Loucy (cell line): Measurements from ENCODE around the gene PPM1L.
A peak's percentile ranks its signal among the peaks of the same experiment; 100 is the strongest.

ENCODE experiments used
- H2AFZ ChIP-seq: fragments of 200-600 bp; sonication (generic); 2 replicates; pipeline ENCODE4 v1.6.0; 2016; ENCODE audit warnings: antibody characterized with exemption, mild to moderate bottlenecking, low read length, moderate library complexity
- H3F3A ChIP-seq: fragments of 200-600 bp; 2 replicates; pipeline ENCODE4 v1.6.0; 2016; ENCODE audit warnings: antibody characterized with exemption, low read depth, mild to moderate bottlenecking
- H3K27me3 ChIP-seq: fragments of 200-600 bp; sonication (generic); 2 replicates; pipeline ENCODE4 v1.6.1; 2014; ENCODE audit warnings: low read length, mild to moderate bottlenecking; ENCODE audit not compliant: insufficient read depth, poor library complexity, severe bottlenecking
- H3K36me3 ChIP-seq: fragments of 200-600 bp; sonication (generic); 2 replicates; pipeline ENCODE4 v1.6.1; 2016; ENCODE audit warnings: low read length; ENCODE audit not compliant: insufficient read depth
- H3K4me1 ChIP-seq: fragments of 200-600 bp; sonication (generic); 2 replicates; pipeline ENCODE4 v1.5.1; 2014; ENCODE audit warnings: low read length, mild to moderate bottlenecking; ENCODE audit not compliant: insufficient read depth, poor library complexity, severe bottlenecking
- H3K4me2 ChIP-seq: fragments of 200-600 bp; sonication (generic); 2 replicates; pipeline ENCODE4 v1.6.0; 2014; ENCODE audit warnings: antibody characterized with exemption, low read length, low read depth, mild to moderate bottlenecking; ENCODE audit not compliant: poor library complexity, severe bottlenecking
- H3K4me3 ChIP-seq: fragments of 200-600 bp; sonication (generic); 2 replicates; pipeline ENCODE4 v1.5.1; 2014; ENCODE audit warnings: low read length, mild to moderate bottlenecking, mixed read lengths; ENCODE audit not compliant: poor library complexity, severe bottlenecking
- H3K79me2 ChIP-seq: fragments of 200-600 bp; sonication (generic); 2 replicates; pipeline ENCODE4 v1.6.1; 2014; ENCODE audit warnings: low read length; ENCODE audit not compliant: insufficient read depth
- H3K9ac ChIP-seq: fragments of 200-600 bp; sonication (generic); 2 replicates; pipeline ENCODE4 v1.6.0; 2014; ENCODE audit warnings: mild to moderate bottlenecking, low read depth, low read length, moderate library complexity; ENCODE audit not compliant: poor library complexity, severe bottlenecking
- H3K9me2 ChIP-seq: fragments of 200-600 bp; sonication (generic); replicated peaks from 2 replicates; pipeline ENCODE4 v1.6.1; 2016; ENCODE audit warnings: low read depth, low read length, mixed read lengths
- H3K9me3 ChIP-seq: fragments of 200-600 bp; sonication (generic); 2 replicates; pipeline ENCODE4 v1.6.1; 2014; ENCODE audit warnings: mild to moderate bottlenecking, antibody characterized with exemption, low read length, low read depth; ENCODE audit not compliant: insufficient read depth
- H4K20me1 ChIP-seq: fragments of 200-600 bp; sonication (generic); 2 replicates; pipeline ENCODE4 v1.6.0; 2014; ENCODE audit warnings: antibody characterized with exemption, low read length, mild to moderate bottlenecking; ENCODE audit not compliant: insufficient read depth, poor library complexity, severe bottlenecking
- CTCF ChIP-seq: fragments of 200-600 bp; sonication (generic); conservative IDR thresholded peaks from 2 replicates; pipeline ENCODE4 v1.5.1; 2014; ENCODE audit warnings: mild to moderate bottlenecking, antibody characterized with exemption, low read length
- EZH2phosphoT487 ChIP-seq: fragments of 200-600 bp; IDR thresholded peaks from 2 replicates; pipeline ENCODE4 v1.6.1; 2018; ENCODE audit warnings: antibody characterized with exemption, mild to moderate bottlenecking, moderate library complexity, borderline replicate concordance

Gene PPM1L

DNA sequence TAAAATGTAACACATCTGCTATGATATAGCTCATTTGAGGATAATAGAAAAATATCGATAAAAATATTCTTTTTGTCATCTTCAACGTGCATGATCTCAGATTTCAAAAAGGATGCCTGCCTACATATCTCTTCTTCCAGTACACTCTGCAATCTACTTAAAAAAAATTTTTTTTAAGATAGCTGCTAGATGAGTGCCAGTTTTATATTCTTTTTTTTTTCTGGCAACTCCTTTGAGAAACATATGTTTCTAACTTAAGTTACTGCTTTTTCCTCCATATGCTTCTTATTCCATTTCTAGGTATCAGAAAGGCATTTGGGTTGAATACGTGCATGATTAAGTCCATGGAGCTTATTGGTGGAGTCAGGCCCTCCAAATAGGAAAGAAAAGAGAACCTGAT, 160.4 kb downstream of the PPM1L start:
- H3K4me1 ChIP-seq: no peaks in the 10 kb centered on the region
- no peak overlapping the region for H3K9ac ChIP-seq
- no peak overlapping the region for H2AFZ ChIP-seq
- no peak overlapping the region for H3K4me2 ChIP-seq
- H3K9me2 ChIP-seq: no peaks in the 10 kb centered on the region
- H3K79me2 ChIP-seq: no peaks in the 10 kb centered on the region
- no peaks in the 10 kb centered on the region for H4K20me1 ChIP-seq
- no peak overlapping the region for H3K4me3 ChIP-seq
- no peaks in the 10 kb centered on the region for H3K27me3 ChIP-seq
- no peaks in the 10 kb centered on the region for H3K36me3 ChIP-seq
- no peaks in the 10 kb centered on the region for H3F3A ChIP-seq
- H3K9me3 ChIP-seq: no peaks in the 10 kb centered on the region
- TF ChIP-seq EZH2phosphoT487 (no peak), CTCF (no peak)

DNA sequence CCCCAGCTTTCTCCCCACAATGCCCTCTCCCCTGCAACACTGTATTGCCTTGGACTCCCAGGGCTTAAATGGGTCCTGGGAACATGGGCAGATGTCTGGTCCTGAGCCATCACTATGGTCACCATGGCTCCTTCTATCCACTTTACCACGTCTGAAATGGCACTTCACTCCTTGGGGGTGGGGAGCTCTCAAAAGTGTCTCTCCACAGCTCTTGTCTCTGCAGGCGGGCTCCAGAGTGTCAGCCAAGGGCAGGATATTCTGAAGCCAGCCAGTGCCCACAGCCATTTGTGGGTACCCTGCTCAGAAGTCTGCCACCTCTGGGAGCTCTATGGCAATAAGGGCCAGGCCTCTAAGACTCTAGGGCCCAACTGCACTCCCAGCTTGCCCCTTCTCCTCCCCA, 163.9 kb downstream of the PPM1L start:
- no peaks in the 10 kb centered on the region for H4K20me1 ChIP-seq
- TF ChIP-seq EZH2phosphoT487 (no peak), CTCF (no peak)
- H3K27me3 ChIP-seq: no peaks in the 10 kb centered on the region
- H3K9me3 ChIP-seq: no peaks in the 10 kb centered on the region
- H2AFZ ChIP-seq: no peak overlapping the region
- no peak overlapping the region for H3K4me3 ChIP-seq
- H3F3A ChIP-seq: no peaks in the 10 kb centered on the region
- H3K4me2 ChIP-seq: no peak overlapping the region
- no peak overlapping the region for H3K9ac ChIP-seq
- H3K9me2 ChIP-seq: no peaks in the 10 kb centered on the region
- H3K4me1 ChIP-seq: no peaks in the 10 kb centered on the region
- no peaks in the 10 kb centered on the region for H3K36me3 ChIP-seq
- no peaks in the 10 kb centered on the region for H3K79me2 ChIP-seq

DNA sequence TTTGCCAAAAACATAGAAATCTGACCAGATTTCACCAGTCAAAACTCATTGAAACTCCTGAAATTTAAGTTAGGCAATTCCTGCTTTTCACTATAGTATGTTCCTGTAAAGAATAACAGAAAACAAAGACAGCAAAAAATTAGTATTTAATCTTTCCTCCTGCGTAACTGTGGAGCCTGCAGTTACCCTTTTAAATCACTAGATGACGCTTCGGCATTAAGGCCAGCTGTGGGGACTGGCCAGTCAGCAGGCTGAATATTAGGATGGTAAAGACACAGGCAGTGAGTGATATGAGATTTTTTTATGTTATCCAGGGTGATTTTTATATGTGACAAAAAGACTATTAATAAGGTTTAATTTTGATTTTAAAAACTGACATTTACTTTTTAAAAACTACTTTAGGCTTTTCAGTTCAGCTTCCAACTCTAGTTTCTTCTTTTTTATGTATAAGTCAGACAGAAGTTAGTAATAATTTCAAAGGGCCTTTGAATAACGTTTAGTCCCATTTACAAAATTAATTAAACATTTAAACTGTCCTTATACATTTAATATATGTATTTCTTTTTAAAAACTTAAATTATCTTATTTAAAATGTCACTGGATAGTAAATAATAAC, 165.1 kb downstream of the PPM1L start:
- H3K4me3 ChIP-seq: no peak overlapping the region
- H3K4me2 ChIP-seq: no peak overlapping the region
- peaks cover under 1% of the 10 kb centered on the region for H3K4me1 ChIP-seq
- H3F3A ChIP-seq: no peaks in the 10 kb centered on the region
- no peak overlapping the region for H3K9ac ChIP-seq
- TF ChIP-seq CTCF (peak; percentile 99), EZH2phosphoT487 (no peak)
- no peaks in the 10 kb centered on the region for H3K36me3 ChIP-seq
- H3K27me3 ChIP-seq: no peaks in the 10 kb centered on the region
- H3K79me2 ChIP-seq: no peaks in the 10 kb centered on the region
- no peaks in the 10 kb centered on the region for H4K20me1 ChIP-seq
- H3K9me2 ChIP-seq: no peaks in the 10 kb centered on the region
- H3K9me3 ChIP-seq: no peaks in the 10 kb centered on the region
- 0 out of 2 replicates have a peak overlapping the region, but pooled peaks have one; percentile 25 for H2AFZ ChIP-seq
